Activated CD8-positive, alpha-beta memory T cell treated with anti-CD3 and anti-CD28 coated beads, Interleukin-2, amount 10 ng/mL, durations not matched to agents 7 days and 5 days (primary cell): ENCODE measurements around the gene ITPR1. TPM values are rescaled to one million over a fixed set of nuclear protein-coding genes. Genes with fewer than 3 reads are reported as not detected.

Experiments
- ATAC-seq: fragments of 150-1000 bp; cut with Tn5 transposase; one replicate; pipeline ENCODE4 v1.10.0; 2021; ENCODE audit warnings: moderate library complexity
- CTCF ChIA-PET: fragments of 350-600 bp; sonication (Branson Sonifier 250); formaldehyde crosslinking; loops from one replicate; lab custom pipeline; 2021; ENCODE audit warnings: antibody characterized with exemption; lab: Charles Lee
- DNase-seq: peaks from one replicate; pipeline ENCODE4 v3.0.0-alpha.2; 2020
- H3K27ac Mint-ChIP-seq: one replicate; pipeline ENCODE4 v1.8.0; 2021; ENCODE audit warnings: mild to moderate bottlenecking, mixed read lengths
- H3K27me3 Mint-ChIP-seq: one replicate; pipeline ENCODE4 v1.8.0; 2021; ENCODE audit warnings: mixed read lengths
- H3K36me3 Mint-ChIP-seq: one replicate; pipeline ENCODE4 v1.8.0; 2021; ENCODE audit warnings: mild to moderate bottlenecking, mixed read lengths
- H3K4me1 Mint-ChIP-seq: one replicate; pipeline ENCODE4 v1.8.0; 2021; ENCODE audit warnings: mixed read lengths
- H3K4me3 Mint-ChIP-seq: one replicate; pipeline ENCODE4 v1.8.0; 2021; ENCODE audit warnings: mild to moderate bottlenecking, moderate library complexity, mixed read lengths
- H3K9me3 Mint-ChIP-seq: one replicate; pipeline ENCODE4 v1.8.0; 2022; ENCODE audit warnings: low read depth, mixed read lengths
- total RNA-seq, 2 experiments: library from RNA; stranded (reverse); gene quantifications; one replicate each; pipeline ENCODE4 v1.2.3, GENCODE V29; 2021

The ITPR1 gene
- total RNA-seq, 2 experiments from 2014 or later = 109 to 116 TPM

GRCh38 chr3:4551051-4551711 lies 58.0 kb downstream of the ITPR1 start:
- H3K9me3 Mint-ChIP-seq = peaks cover 2% of the 10 kb centered on the region
- no peaks in the 10 kb centered on the region for H3K27me3 Mint-ChIP-seq
- peaks cover 18% of the 10 kb centered on the region for H3K36me3 Mint-ChIP-seq
- no peak overlapping the region for H3K4me3 Mint-ChIP-seq
- CTCF ChIA-PET = interaction anchor here (0.8 to 1.2 kb wide), 3 partner anchors 8 to 32 kb away, joined by 3 read pairs; no protein-coding TSS in a partner anchor
- DNase-seq (no peak), ATAC-seq (no peak)
- H3K27ac Mint-ChIP-seq = no peak overlapping the region
- H3K4me1 Mint-ChIP-seq = peaks cover 2% of the 10 kb centered on the region

DNA sequence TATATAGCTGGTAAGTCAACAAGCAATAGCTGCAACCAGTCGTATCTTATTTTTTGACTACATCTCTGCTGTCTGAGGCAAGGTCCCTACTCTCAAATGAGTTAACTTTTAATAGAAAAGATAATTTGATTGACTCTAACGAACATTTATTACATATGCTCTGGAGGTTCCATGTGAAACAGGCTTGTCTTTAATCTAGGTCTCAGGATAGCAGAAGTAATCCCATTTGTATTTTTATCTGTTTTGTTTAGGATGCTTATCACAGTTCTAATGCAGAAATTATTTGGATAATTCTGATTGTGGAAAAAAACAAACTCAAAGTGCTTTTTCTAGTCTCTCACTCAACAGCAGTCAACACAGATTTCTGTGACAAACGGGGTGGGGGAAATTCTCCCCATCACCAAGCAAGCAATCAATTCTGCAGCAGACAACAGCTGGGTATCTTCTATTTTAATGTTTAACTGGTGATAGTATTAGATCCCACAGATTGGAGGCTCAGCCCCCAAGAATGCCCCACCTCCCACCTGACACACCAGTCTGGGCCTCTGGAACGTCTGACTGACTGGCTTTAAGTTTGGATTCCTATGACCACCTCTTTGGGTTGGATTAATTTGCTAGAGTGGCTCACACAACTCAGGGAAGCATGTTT lies 58.8 kb downstream of the ITPR1 start:
- Mint-ChIP-seq H3K27me3 (no peaks in the 10 kb centered on the region), H3K9me3 (peaks cover 5% of the 10 kb centered on the region), H3K4me1 (no peaks in the 10 kb centered on the region), H3K27ac (no peak overlapping the region), H3K4me3 (no peak overlapping the region), H3K36me3 (peaks cover 24% of the 10 kb centered on the region)
- ATAC-seq = no peak
- DNase-seq = no peak
- CTCF ChIA-PET = interaction anchor here (0.9 to 1.2 kb wide), 2 partner anchors 9 to 33 kb away, joined by 3 read pairs; no protein-coding TSS in a partner anchor

DNA sequence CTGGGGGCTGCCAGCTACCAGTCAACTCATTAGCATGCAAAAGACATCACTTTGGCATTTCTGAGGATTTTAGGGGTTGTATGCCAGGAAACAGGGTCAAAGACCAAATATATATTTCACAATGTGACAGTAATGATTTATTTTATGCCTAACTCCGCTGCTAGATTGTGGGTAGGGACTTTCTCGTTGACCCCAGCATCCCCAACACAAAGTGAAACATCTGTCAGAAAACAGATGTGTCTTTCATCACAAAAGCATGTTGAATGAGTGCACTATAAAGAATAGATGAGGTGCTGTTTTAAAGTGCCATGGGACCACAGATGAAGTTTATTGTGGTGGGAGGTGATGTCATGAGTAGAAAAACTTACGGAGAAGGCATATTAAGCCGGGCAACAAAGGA lies 59.7 kb downstream of the ITPR1 start:
- Mint-ChIP-seq H3K4me1 (no peaks in the 10 kb centered on the region), H3K27ac (no peak overlapping the region), H3K27me3 (no peaks in the 10 kb centered on the region), H3K4me3 (no peak overlapping the region), H3K36me3 (peaks cover 30% of the 10 kb centered on the region), H3K9me3 (peaks cover 5% of the 10 kb centered on the region)
- CTCF ChIA-PET = interaction anchor here (0.5 kb wide), 1 partner anchor 71 kb away, joined by 3 read pairs; no protein-coding TSS in a partner anchor
- DNase-seq = no peak
- ATAC-seq = no peak

GRCh38 chr3:4561661-4562060 lies 68.5 kb downstream of the ITPR1 start:
- Mint-ChIP-seq H3K4me3 (no peak overlapping the region), H3K4me1 (no peaks in the 10 kb centered on the region), H3K36me3 (peaks cover 18% of the 10 kb centered on the region), H3K27ac (no peak overlapping the region), H3K9me3 (no peaks in the 10 kb centered on the region), H3K27me3 (no peaks in the 10 kb centered on the region)
- DNase-seq (no peak), ATAC-seq (no peak)
- CTCF ChIA-PET = no interaction called here

DNA sequence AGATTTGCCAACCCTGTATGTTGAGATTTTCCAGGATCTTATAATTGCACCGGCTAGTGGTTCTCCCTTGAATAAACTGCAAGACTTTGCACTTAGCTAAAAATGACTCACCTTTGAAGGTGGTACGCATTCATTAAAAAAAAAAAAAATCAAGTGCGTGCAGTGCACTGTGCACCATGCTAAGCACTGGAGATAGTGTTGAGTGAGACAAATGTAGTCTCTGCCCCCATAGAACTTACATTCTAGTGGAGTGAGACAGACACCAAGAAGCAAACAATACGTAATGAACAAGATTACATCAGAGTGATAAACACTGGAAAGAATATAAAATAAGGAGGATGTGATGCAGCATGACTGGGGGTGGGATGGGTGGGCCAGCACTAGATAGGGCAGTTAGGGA lies 69.4 kb downstream of the ITPR1 start:
- CTCF ChIA-PET = no interaction called here

GRCh38 chr3:4564270-4564669 lies 71.1 kb downstream of the ITPR1 start:
- CTCF ChIA-PET = no interaction called here
- Mint-ChIP-seq H3K36me3 (peaks cover 8% of the 10 kb centered on the region), H3K4me3 (no peak overlapping the region), H3K4me1 (no peaks in the 10 kb centered on the region), H3K27ac (no peak overlapping the region), H3K9me3 (no peaks in the 10 kb centered on the region), H3K27me3 (no peaks in the 10 kb centered on the region)
- ATAC-seq (no peak), DNase-seq (no peak)

More for the DNA sequence above, 69.4 kb downstream of the ITPR1 start:
- H3K27ac Mint-ChIP-seq = no peak overlapping the region
- H3K4me3 Mint-ChIP-seq = no peak overlapping the region
- H3K36me3 Mint-ChIP-seq = peaks cover 12% of the 10 kb centered on the region
- no peak for ATAC-seq
- DNase-seq = no peak
- H3K27me3 Mint-ChIP-seq = no peaks in the 10 kb centered on the region
- H3K9me3 Mint-ChIP-seq = no peaks in the 10 kb centered on the region
- H3K4me1 Mint-ChIP-seq = no peaks in the 10 kb centered on the region

DNA sequence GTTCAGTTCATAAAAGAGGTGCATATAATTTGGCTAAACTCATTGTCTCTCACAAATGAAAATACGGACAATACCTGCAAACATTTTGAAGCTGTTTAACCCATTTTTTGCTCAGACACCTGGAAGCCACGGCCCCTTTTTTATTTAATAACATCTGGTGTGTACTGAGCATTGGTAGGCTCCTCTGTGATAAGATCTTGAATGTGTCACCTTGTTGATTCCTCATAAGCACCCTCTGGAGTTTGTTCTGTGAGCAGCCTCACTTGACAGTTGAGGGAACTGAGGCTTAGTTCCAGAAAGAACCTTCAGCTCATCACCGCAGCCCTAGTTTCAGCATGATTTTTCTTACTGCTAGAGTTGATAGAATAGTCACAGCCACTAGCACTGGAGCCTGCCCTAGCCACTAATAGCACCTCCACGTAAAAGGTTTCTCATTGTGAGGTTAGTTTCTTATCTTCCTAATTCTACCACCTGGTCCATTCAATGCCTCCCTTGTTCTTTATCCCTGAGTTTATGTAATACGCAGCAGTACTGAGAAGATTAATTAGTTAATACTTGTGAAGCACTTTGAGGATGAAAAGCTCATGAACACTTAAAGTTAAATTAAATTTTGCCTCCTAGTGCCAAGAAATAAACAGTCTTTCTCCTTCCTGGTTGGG lies 71.9 kb downstream of the ITPR1 start:
- Mint-ChIP-seq H3K27me3 (no peaks in the 10 kb centered on the region), H3K27ac (no peak overlapping the region), H3K4me1 (no peaks in the 10 kb centered on the region), H3K4me3 (no peak overlapping the region), H3K9me3 (no peaks in the 10 kb centered on the region), H3K36me3 (peaks cover 8% of the 10 kb centered on the region)
- no peak for DNase-seq
- CTCF ChIA-PET = interaction anchor here (1.2 kb wide), 1 partner anchor 32 kb away, joined by 3 read pairs; no protein-coding TSS in a partner anchor
- ATAC-seq = no peak

DNA sequence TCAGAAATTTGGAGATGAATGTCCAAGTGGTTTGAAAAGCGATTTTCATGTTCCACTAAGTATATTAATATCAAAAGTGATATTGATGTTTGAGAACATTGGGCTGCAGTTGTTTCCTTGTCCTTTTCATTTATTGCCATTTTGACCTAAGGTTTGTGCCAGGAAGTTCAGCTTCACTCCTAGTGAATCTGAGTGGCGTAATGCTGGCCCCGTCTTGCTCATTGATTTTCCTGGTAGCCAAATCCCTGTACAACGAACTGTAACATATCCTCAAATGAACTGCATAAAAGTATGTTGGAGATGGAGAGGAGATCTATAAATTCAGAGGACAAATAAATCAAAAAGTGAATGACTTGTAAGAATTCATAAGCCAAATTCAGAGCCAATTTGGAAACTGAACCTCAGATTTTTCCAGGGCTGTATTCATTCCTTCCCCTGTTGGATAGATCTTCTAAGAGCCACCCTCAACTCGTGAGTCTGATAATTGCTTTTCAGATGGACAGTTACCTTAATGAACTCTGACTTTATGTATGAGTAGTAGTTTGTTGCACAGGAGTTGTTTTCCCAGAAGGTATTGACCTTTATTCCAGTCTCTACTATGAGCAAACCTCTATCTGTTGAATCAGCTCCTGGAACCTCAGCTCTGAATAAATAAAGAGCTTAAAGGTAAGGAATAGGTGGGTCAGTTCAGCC lies 72.8 kb downstream of the ITPR1 start:
- peaks cover 6% of the 10 kb centered on the region for H3K36me3 Mint-ChIP-seq
- DNase-seq = no peak
- H3K4me1 Mint-ChIP-seq = peaks cover 4% of the 10 kb centered on the region
- no peak for ATAC-seq
- H3K9me3 Mint-ChIP-seq = no peaks in the 10 kb centered on the region
- H3K4me3 Mint-ChIP-seq = no peak overlapping the region
- CTCF ChIA-PET = interaction anchor here (1.2 kb wide), 1 partner anchor 32 kb away, joined by 3 read pairs; no protein-coding TSS in a partner anchor
- H3K27me3 Mint-ChIP-seq = no peaks in the 10 kb centered on the region
- no peak overlapping the region for H3K27ac Mint-ChIP-seq

- CTCF ChIA-PET = interaction anchor here (0.9 to 1.5 kb wide), 2 partner anchors 50 kb away, joined by 3 to 5 read pairs; no protein-coding TSS in a partner anchor
- Mint-ChIP-seq H3K27ac (no peak overlapping the region), H3K4me3 (no peak overlapping the region), H3K36me3 (peaks cover 5% of the 10 kb centered on the region), H3K27me3 (no peaks in the 10 kb centered on the region), H3K4me1 (peaks cover 11% of the 10 kb centered on the region), H3K9me3 (no peaks in the 10 kb centered on the region)
- no peak for ATAC-seq
- DNase-seq = no peak
These were observed 75.7 kb downstream of the ITPR1 start for GRCh38 chr3:4568841-4569240.

GRCh38 chr3:4570840-4571621 lies 77.9 kb downstream of the ITPR1 start:
- Mint-ChIP-seq H3K4me3 (no peak overlapping the region), H3K9me3 (no peaks in the 10 kb centered on the region), H3K27ac (peak overlapping the region; percentile 11), H3K27me3 (no peaks in the 10 kb centered on the region), H3K4me1 (peaks cover 11% of the 10 kb centered on the region), H3K36me3 (peaks cover 5% of the 10 kb centered on the region)
- CTCF ChIA-PET = interaction anchor here (0.9 to 1.6 kb wide), 3 partner anchors 11 to 52 kb away, joined by 3 to 5 read pairs (median 3); no protein-coding TSS in a partner anchor
- DNase-seq (peak; percentile 49), ATAC-seq (peak; percentile 66)

GRCh38 chr3:4571690-4572334 lies 78.7 kb downstream of the ITPR1 start:
- CTCF ChIA-PET = interaction anchor here (0.9 to 1.6 kb wide), 3 partner anchors 10 to 53 kb away, joined by 3 to 5 read pairs (median 3); no protein-coding TSS in a partner anchor
- no peak for DNase-seq
- Mint-ChIP-seq H3K27me3 (no peaks in the 10 kb centered on the region), H3K4me3 (no peak overlapping the region), H3K9me3 (no peaks in the 10 kb centered on the region), H3K4me1 (peaks cover 11% of the 10 kb centered on the region), H3K36me3 (peaks cover 2% of the 10 kb centered on the region), H3K27ac (no peak overlapping the region)
- peak; percentile 39 for ATAC-seq

GRCh38 chr3:4573153-4573552 lies 80.0 kb downstream of the ITPR1 start:
- H3K9me3 Mint-ChIP-seq = no peaks in the 10 kb centered on the region
- H3K27ac Mint-ChIP-seq = no peak overlapping the region
- H3K36me3 Mint-ChIP-seq = no peaks in the 10 kb centered on the region
- DNase-seq = no peak
- CTCF ChIA-PET = interaction anchor here (0.7 to 1.2 kb wide), 2 partner anchors 11 to 222 kb away, joined by 3 to 4 read pairs; no protein-coding TSS in a partner anchor
- no peaks in the 10 kb centered on the region for H3K27me3 Mint-ChIP-seq
- peaks cover 11% of the 10 kb centered on the region for H3K4me1 Mint-ChIP-seq
- no peak overlapping the region for H3K4me3 Mint-ChIP-seq
- no peak for ATAC-seq
